Fibroblast of lung (primary cell): ENCODE data around the gene NAA35. TPM values are rescaled to one million over a fixed set of nuclear protein-coding genes. Genes with fewer than 3 reads are reported as not detected.

Experiments
- DNase-seq, 2 donors: peaks; one replicate each; pipeline versions ENCODE4 v3.0.0 to v3.0.0-alpha.2; 2010; ENCODE audit warnings: low read depth in 2 of 2
- H2AFZ ChIP-seq: 2 replicates; pipeline ENCODE4 v1.5.1; 2012; ENCODE audit warnings: low read length, control low read depth, inconsistent platforms
- H3K27ac ChIP-seq: 2 replicates; pipeline ENCODE4 v1.5.1; 2011; ENCODE audit warnings: low read length, control low read depth; ENCODE audit not compliant: insufficient read depth
- H3K27me3 ChIP-seq: 2 replicates; pipeline ENCODE4 v1.5.1; 2011; ENCODE audit warnings: mild to moderate bottlenecking, low read length; ENCODE audit not compliant: control insufficient read depth, insufficient read depth
- H3K36me3 ChIP-seq: 2 replicates; pipeline ENCODE4 v1.5.1; 2011; ENCODE audit warnings: low read length; ENCODE audit not compliant: control insufficient read depth, insufficient read depth
- H3K4me1 ChIP-seq: 2 replicates; pipeline ENCODE4 v1.5.1; 2011; ENCODE audit warnings: low read length; ENCODE audit not compliant: control insufficient read depth, insufficient read depth; ENCODE audit errors: extremely low read depth
- H3K4me2 ChIP-seq: 2 replicates; pipeline ENCODE4 v1.5.1; 2011; ENCODE audit warnings: low read length, control low read depth; ENCODE audit not compliant: insufficient read depth; ENCODE audit errors: extremely low read depth
- H3K4me3 ChIP-seq, 4 experiments: fragments of 200-600 bp in 1 of 4; sonication (generic) in 1 of 4; replicated peaks in 1 of 4; 2 replicates each; pipeline ENCODE4 v1.5.1; 2011 to 2016; ENCODE audit warnings: low read length in 4 of 4, low read depth in 3 of 4, mild to moderate bottlenecking in 3 of 4, control low read depth in 2 of 4, inconsistent platforms in 1 of 4, mixed read lengths in 1 of 4; ENCODE audit not compliant: insufficient read depth in 1 of 4; ENCODE audit errors: control extremely low read depth in 1 of 4
- H3K79me2 ChIP-seq: 2 replicates; pipeline ENCODE4 v1.5.1; 2012; ENCODE audit warnings: mild to moderate bottlenecking, low read length, inconsistent platforms; ENCODE audit not compliant: control insufficient read depth, insufficient read depth
- H3K9ac ChIP-seq: 2 replicates; pipeline ENCODE4 v1.5.1; 2011; ENCODE audit warnings: mild to moderate bottlenecking, low read length, control low read depth; ENCODE audit not compliant: insufficient read depth
- H3K9me3 ChIP-seq: 2 replicates; pipeline ENCODE4 v1.5.1; 2012; ENCODE audit warnings: low read depth, low read length; ENCODE audit not compliant: control insufficient read depth, insufficient read depth
- H4K20me1 ChIP-seq: 2 replicates; pipeline ENCODE4 v1.5.1; 2011; ENCODE audit warnings: low read length; ENCODE audit not compliant: control insufficient read depth, insufficient read depth; ENCODE audit errors: extremely low read depth
- EZH2 ChIP-seq: IDR thresholded peaks from 2 replicates; pipeline ENCODE4 v1.5.1; 2012; ENCODE audit warnings: low read length, control low read depth, mild to moderate bottlenecking; ENCODE audit errors: missing control alignments
- polyA plus RNA-seq, 2 donors: library from polyadenylated mRNA; depleted of rRNA in 1 of 2; stranded (reverse) in 1 of 2; unstranded in 1 of 2; fragments of >200 nt; gene quantifications; 2 replicates each; pipeline ENCODE4 v1.2.1, GENCODE V29; 2011 to 2012; ENCODE audit warnings: missing spikeins in 1 of 2
- total RNA-seq: library from RNA; depleted of rRNA; stranded (reverse); fragments of >200 nt; gene quantifications from 2 replicates; pipeline ENCODE4 v1.2.1, GENCODE V29; 2014
- TF ChIP-seq, protein P1 (sequence below), 2 donors: IDR thresholded peaks in 1 of 2; conservative IDR thresholded peaks in 1 of 2; 1 replicate in 1 of 2; 2 replicates in 1 of 2; pipeline ENCODE4 v1.5.1; 2011 to 2012; ENCODE audit warnings: low read length in 2 of 2, control low read depth in 1 of 2, inconsistent platforms in 1 of 2, low read depth in 1 of 2, mild to moderate bottlenecking in 1 of 2

NAA35 gene
- total and polyA plus RNA-seq, 2 donors (not counting 1 experiment from before 2014, with no cell fraction given), result 20.5 to 23.5 TPM

DNA sequence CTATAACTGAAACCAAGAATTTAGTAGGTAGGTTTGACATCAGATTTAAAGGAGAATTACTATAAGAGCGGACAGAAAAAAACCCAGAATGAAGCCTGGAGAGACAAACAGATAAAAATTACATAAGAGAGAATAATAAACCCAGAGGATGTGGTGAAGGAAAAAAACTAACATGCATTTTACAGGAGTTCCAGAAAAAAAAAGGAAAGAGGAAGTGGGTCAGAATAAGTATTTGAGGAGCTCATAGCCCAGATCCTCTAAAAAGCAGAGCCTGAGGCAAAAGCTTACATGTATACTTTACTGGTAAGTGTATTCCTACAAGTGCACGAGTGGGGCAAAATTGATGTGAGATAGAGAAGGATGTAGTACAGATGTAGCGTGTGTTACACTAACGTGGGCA is 43.1 kb upstream of the NAA35 start:
- Histone ChIP-seq H3K79me2 (no peaks in the 10 kb centered on the region), H3K4me2 (no peak overlapping the region), H3K9ac (no peak overlapping the region), H3K36me3 (no peaks in the 10 kb centered on the region), H3K9me3 (no peaks in the 10 kb centered on the region), H4K20me1 (no peaks in the 10 kb centered on the region), H3K4me3 (no peak overlapping the region), H3K27ac (no peak overlapping the region), H2AFZ (no peak overlapping the region), H3K4me1 (no peaks in the 10 kb centered on the region), H3K27me3 (no peaks in the 10 kb centered on the region)
- no peak for DNase-seq
- TF ChIP-seq, protein P1, sequence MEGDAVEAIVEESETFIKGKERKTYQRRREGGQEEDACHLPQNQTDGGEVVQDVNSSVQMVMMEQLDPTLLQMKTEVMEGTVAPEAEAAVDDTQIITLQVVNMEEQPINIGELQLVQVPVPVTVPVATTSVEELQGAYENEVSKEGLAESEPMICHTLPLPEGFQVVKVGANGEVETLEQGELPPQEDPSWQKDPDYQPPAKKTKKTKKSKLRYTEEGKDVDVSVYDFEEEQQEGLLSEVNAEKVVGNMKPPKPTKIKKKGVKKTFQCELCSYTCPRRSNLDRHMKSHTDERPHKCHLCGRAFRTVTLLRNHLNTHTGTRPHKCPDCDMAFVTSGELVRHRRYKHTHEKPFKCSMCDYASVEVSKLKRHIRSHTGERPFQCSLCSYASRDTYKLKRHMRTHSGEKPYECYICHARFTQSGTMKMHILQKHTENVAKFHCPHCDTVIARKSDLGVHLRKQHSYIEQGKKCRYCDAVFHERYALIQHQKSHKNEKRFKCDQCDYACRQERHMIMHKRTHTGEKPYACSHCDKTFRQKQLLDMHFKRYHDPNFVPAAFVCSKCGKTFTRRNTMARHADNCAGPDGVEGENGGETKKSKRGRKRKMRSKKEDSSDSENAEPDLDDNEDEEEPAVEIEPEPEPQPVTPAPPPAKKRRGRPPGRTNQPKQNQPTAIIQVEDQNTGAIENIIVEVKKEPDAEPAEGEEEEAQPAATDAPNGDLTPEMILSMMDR (conservative IDR thresholded peaks at IDR 0.05 in 1 of 2, IDR thresholded peaks at IDR 0.05 in 1 of 2; ENCODE audit: low read depth in 1 of 2, low read length in 2 of 2), result no peak
- no peak for TF ChIP-seq EZH2

DNA sequence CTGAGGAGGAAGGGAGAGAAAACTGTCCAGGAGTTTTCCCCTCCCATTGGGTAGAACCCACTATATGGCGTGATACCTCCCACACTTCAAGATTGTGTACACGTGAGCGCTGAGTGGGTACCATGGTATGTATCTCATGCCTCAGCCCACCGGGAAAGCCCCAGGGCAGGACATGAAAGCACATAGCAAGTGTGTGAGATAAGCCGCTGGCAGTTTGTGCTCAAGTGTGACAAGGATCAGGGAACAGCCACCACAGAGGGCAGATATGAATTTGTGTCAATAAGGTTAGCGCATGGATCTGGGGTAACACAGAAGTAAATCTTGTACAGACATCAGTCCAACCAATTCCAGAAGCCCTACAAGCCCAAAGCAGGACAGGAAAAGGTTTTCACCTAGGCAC is 42.6 kb upstream of the NAA35 start:
- TF ChIP-seq EZH2, result no peak
- TF ChIP-seq, protein P1 (conservative IDR thresholded peaks at IDR 0.05 in 1 of 2, IDR thresholded peaks at IDR 0.05 in 1 of 2; ENCODE audit: low read depth in 1 of 2, low read length in 2 of 2), result no peak
- H3K27ac ChIP-seq, result no peak overlapping the region
- no peaks in the 10 kb centered on the region for H3K9me3 ChIP-seq
- no peak overlapping the region for H3K4me3 ChIP-seq
- H3K79me2 ChIP-seq, result no peaks in the 10 kb centered on the region
- H3K4me1 ChIP-seq, result no peaks in the 10 kb centered on the region
- H2AFZ ChIP-seq, result no peak overlapping the region
- no peaks in the 10 kb centered on the region for H3K36me3 ChIP-seq
- no peak for DNase-seq
- no peaks in the 10 kb centered on the region for H4K20me1 ChIP-seq
- H3K4me2 ChIP-seq, result no peak overlapping the region
- H3K9ac ChIP-seq, result no peak overlapping the region
- H3K27me3 ChIP-seq, result no peaks in the 10 kb centered on the region

DNA sequence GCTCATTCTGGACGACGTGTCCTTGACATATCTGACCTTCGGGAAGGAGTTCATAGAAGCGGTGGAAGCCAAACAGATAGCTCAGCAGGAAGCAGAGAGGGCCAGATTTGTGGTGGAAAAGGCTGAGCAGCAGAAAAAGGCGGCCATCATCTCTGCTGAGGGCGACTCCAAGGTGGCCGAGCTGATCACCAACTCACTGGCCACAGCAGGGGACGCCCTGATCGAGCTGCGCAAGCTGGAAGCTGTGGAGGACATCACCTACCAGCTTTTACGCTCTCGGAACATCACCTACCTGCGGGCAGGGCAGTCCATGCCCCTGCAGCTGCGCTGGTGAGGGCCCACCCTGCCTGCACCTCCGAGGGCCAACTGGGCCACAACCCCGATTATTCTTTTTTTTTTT is 41.6 kb upstream of the NAA35 start:
- H3K9me3 ChIP-seq, result no peaks in the 10 kb centered on the region
- no peaks in the 10 kb centered on the region for H3K4me1 ChIP-seq
- no peaks in the 10 kb centered on the region for H3K79me2 ChIP-seq
- H3K4me3 ChIP-seq, result no peak overlapping the region
- no peaks in the 10 kb centered on the region for H4K20me1 ChIP-seq
- no peak for DNase-seq
- no peak overlapping the region for H2AFZ ChIP-seq
- H3K9ac ChIP-seq, result no peak overlapping the region
- H3K27me3 ChIP-seq, result no peaks in the 10 kb centered on the region
- H3K36me3 ChIP-seq, result no peaks in the 10 kb centered on the region
- TF ChIP-seq, protein P1 (conservative IDR thresholded peaks at IDR 0.05 in 1 of 2, IDR thresholded peaks at IDR 0.05 in 1 of 2; ENCODE audit: low read depth in 1 of 2, low read length in 2 of 2), result no peak
- no peak for TF ChIP-seq EZH2
- H3K27ac ChIP-seq, result no peak overlapping the region
- H3K4me2 ChIP-seq, result no peak overlapping the region
